ENCODE results near the gene IFNGR2. TPM values are rescaled to one million over a fixed set of nuclear protein-coding genes. Genes with fewer than 3 reads are reported as not detected.

Gene IFNGR2
- total and polyA plus RNA-seq, 2 of the 4 experiments (the other 2 are of a cell fraction) = 66.0 to 73.8 TPM

DNA sequence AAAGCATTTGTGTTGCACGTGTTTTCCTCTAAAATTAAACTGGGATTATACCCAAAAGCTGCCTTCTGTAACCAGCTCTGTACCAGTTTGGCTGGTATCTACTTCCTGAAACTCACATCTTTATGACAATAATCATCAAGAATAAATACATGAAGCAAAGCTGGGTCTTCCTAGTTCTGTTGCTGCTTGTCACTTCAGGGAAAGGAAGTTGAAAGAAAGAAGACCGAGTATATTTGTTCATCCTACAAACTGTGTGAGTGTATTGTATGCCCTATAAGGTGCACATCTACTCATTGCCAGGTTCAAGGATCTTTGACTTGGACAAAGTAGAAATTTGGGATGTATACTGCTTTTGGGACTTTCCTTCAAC, 29.1 kb upstream of the IFNGR2 start:
- in situ Hi-C loops (cut with MboI; ENCODE audit: low sequenced_read_pairs) = no loop called here
- H3K23ac ChIP-seq (ENCODE audit: low read depth, low read length) = no peak overlapping the region
- H4K8ac ChIP-seq (ENCODE audit: low read depth in 2 of 2, low read length in 2 of 2) = no peak overlapping the region
- POLR2A ChIA-PET (ENCODE audit: unreplicated experiment) = interaction anchor here (0.6 kb wide), 1 partner anchor 297 kb away, joined by 3 read pairs; no protein-coding TSS in a partner anchor
- no peak overlapping the region for H2AK9ac ChIP-seq (replicated peaks; ENCODE audit: low read depth, low read length, poor library complexity)
- H2BK20ac ChIP-seq (ENCODE audit: low read depth, low read length) = no peak overlapping the region
- intact Hi-C loops (cut with micrococcal nuclease) = loop anchor here (1.0 to 5.0 kb wide), 2 partner anchors 37 to 175 kb away; no protein-coding TSS in a partner anchor
- ATAC-seq (ENCODE audit: low read depth) (no peak; the same call in 1 of the 2 replicates), DNase-seq (no peak)
- BruUV-seq (replicated peaks) = no TSS peak
- no peak overlapping the region for H2AK5ac ChIP-seq (ENCODE audit: low read depth, low read length)
- no peak overlapping the region for H3K4ac ChIP-seq (ENCODE audit: low read depth, low read length)
- no peaks in the 10 kb centered on the region for H3K9me1 ChIP-seq (ENCODE audit: insufficient read depth, low read length)
- CTCF ChIA-PET = interaction anchor here (1.5 kb wide), 1 partner anchor 174 kb away, joined by 3 read pairs; no protein-coding TSS in a partner anchor
- H3K27me3 ChIP-seq (ENCODE audit: control insufficient read depth, insufficient read depth, low read length) = no peaks in the 10 kb centered on the region; the same call in 1 of the 2 replicates
- H3K4me3 ChIP-seq (ENCODE audit: insufficient read depth, low read depth, low read length) = no peak overlapping the region
- H3K27ac ChIP-seq (ENCODE audit: insufficient read depth, low read length) = no peak overlapping the region
- TF ChIP-seq, protein P1, sequence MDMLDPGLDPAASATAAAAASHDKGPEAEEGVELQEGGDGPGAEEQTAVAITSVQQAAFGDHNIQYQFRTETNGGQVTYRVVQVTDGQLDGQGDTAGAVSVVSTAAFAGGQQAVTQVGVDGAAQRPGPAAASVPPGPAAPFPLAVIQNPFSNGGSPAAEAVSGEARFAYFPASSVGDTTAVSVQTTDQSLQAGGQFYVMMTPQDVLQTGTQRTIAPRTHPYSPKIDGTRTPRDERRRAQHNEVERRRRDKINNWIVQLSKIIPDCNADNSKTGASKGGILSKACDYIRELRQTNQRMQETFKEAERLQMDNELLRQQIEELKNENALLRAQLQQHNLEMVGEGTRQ (IDR thresholded peaks at IDR 0.05; ENCODE audit: low read depth, low read length) = no peak
- TF ChIP-seq CHD1 (IDR thresholded peaks at IDR 0.05; ENCODE audit: low read depth, low read length) (no peak), POLR2A (IDR thresholded peaks at IDR 0.05; ENCODE audit: low read depth, low read length) (no peak), MAFK (IDR thresholded peaks at IDR 0.05; ENCODE audit: low read depth, low read length) (no peak), RCOR1 (IDR thresholded peaks at IDR 0.05; ENCODE audit: insufficient replicate concordance, low read length) (no peak), SMC3 (IDR thresholded peaks at IDR 0.05; ENCODE audit: low read depth, low read length) (no peak), MAZ (IDR thresholded peaks at IDR 0.05; ENCODE audit: borderline replicate concordance, low read depth, low read length) (no peak), FOS (IDR thresholded peaks at IDR 0.05; ENCODE audit: low read depth, low read length) (no peak), CEBPB (IDR thresholded peaks at IDR 0.05; ENCODE audit: low read depth, low read length) (no peak), RAD21 (IDR thresholded peaks at IDR 0.05; ENCODE audit: low read length) (no peak), BHLHE40 (IDR thresholded peaks at IDR 0.05; ENCODE audit: low read depth, low read length) (no peak), MXI1 (IDR thresholded peaks at IDR 0.05; ENCODE audit: borderline replicate concordance, low read depth, low read length) (no peak), NFE2L2 (IDR thresholded peaks at IDR 0.05; ENCODE audit: low read depth, low read length) (no peak), RFX5 (IDR thresholded peaks at IDR 0.05; ENCODE audit: low read depth, low read length) (no peak)
- TF ChIP-seq, protein P2, sequence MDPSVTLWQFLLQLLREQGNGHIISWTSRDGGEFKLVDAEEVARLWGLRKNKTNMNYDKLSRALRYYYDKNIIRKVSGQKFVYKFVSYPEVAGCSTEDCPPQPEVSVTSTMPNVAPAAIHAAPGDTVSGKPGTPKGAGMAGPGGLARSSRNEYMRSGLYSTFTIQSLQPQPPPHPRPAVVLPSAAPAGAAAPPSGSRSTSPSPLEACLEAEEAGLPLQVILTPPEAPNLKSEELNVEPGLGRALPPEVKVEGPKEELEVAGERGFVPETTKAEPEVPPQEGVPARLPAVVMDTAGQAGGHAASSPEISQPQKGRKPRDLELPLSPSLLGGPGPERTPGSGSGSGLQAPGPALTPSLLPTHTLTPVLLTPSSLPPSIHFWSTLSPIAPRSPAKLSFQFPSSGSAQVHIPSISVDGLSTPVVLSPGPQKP (IDR thresholded peaks at IDR 0.05; ENCODE audit: borderline replicate concordance, low read depth, low read length) = no peak
- TF ChIP-seq, protein P3, sequence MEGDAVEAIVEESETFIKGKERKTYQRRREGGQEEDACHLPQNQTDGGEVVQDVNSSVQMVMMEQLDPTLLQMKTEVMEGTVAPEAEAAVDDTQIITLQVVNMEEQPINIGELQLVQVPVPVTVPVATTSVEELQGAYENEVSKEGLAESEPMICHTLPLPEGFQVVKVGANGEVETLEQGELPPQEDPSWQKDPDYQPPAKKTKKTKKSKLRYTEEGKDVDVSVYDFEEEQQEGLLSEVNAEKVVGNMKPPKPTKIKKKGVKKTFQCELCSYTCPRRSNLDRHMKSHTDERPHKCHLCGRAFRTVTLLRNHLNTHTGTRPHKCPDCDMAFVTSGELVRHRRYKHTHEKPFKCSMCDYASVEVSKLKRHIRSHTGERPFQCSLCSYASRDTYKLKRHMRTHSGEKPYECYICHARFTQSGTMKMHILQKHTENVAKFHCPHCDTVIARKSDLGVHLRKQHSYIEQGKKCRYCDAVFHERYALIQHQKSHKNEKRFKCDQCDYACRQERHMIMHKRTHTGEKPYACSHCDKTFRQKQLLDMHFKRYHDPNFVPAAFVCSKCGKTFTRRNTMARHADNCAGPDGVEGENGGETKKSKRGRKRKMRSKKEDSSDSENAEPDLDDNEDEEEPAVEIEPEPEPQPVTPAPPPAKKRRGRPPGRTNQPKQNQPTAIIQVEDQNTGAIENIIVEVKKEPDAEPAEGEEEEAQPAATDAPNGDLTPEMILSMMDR (conservative IDR thresholded peaks at IDR 0.05; ENCODE audit: low read depth, low read length) = no peak
- H2AFZ ChIP-seq (replicated peaks; ENCODE audit: low read length, poor library complexity) = no peak overlapping the region
- no peak overlapping the region for H2BK5ac ChIP-seq (ENCODE audit: low read depth, low read length, poor library complexity, severe bottlenecking)
- no peak overlapping the region; the same call in 1 of the 2 replicates for H4K5ac ChIP-seq (ENCODE audit: low read depth, low read length)
- dilution Hi-C loops (cut with HindIII; ENCODE audit: low sequenced_read_pairs, unreplicated experiment) = no loop called here
- no peak overlapping the region for H3K4me2 ChIP-seq (ENCODE audit: low read depth, low read length)
- WGBS, 2 experiments (ENCODE audit: extremely low coverage in 2 of 2, insufficient read length in 1 of 2) = no CpG with 5 or more reads among the region's 2 CpGs
- peaks cover 10% of the 10 kb centered on the region for H3K9me3 ChIP-seq (ENCODE audit: control insufficient read depth, insufficient read depth, low read length)
- H3K14ac ChIP-seq (replicated peaks; ENCODE audit: low read depth, low read length) = no peak overlapping the region
- H3K9ac ChIP-seq (ENCODE audit: low read depth, low read length) = no peak overlapping the region
- H2BK15ac ChIP-seq (ENCODE audit: low read depth, low read length) = no peak overlapping the region
- no peaks in the 10 kb centered on the region for H3K36me3 ChIP-seq (ENCODE audit: control insufficient read depth, insufficient read depth, low read length)
- no peaks in the 10 kb centered on the region for H3K79me1 ChIP-seq (ENCODE audit: low read depth in 1 of 2, low read length in 2 of 2)
- no peak overlapping the region; the same call in 1 of the 2 replicates for H3K18ac ChIP-seq (ENCODE audit: low read depth, low read length)
- 0 out of 2 replicates have a peak, but pooled peaks cover 5% of the 10 kb centered on the region for H3K4me1 ChIP-seq (ENCODE audit: control insufficient read depth, insufficient read depth, low read length)
- H4K20me1 ChIP-seq (ENCODE audit: insufficient read depth, low read length) = no peaks in the 10 kb centered on the region
- no peak overlapping the region for H3K56ac ChIP-seq (ENCODE audit: extremely low read depth, insufficient read depth, low read length)
- H2BK120ac ChIP-seq (ENCODE audit: low read depth, low read length) = no peak overlapping the region
- H4K91ac ChIP-seq (ENCODE audit: insufficient read depth, low read depth, low read length) = no peak overlapping the region
